HEK293T (cell line): ENCODE results near the gene CAPN7.

ENCODE experiments used
- CTCF ChIA-PET: fragments of 350-600 bp; formaldehyde crosslinking; extraction: SDS; loops from one replicate; lab custom pipeline; 2021; ENCODE audit warnings: antibody characterized with exemption, inconsistent platforms; lab: Yijun Ruan, JAX
- POLR2A ChIA-PET: fragments of 350-600 bp; formaldehyde crosslinking; extraction: SDS; loops from one replicate; lab custom pipeline; 2020; ENCODE audit warnings: antibody characterized with exemption, inconsistent platforms; lab: Yijun Ruan, JAX
- DNase-seq: peaks from one replicate; pipeline ENCODE4 v3.0.0; 2012; ENCODE audit warnings: mixed read lengths; ENCODE audit errors: extremely low spot score
- ARNT ChIP-seq: fragments of 450-650 bp; IDR thresholded peaks from 2 replicates; pipeline ENCODE4 v1.6.1; 2017; ENCODE audit warnings: mild to moderate bottlenecking
- BHLHE40 ChIP-seq: fragments of 450-650 bp; IDR thresholded peaks from 2 replicates; pipeline ENCODE4 v1.6.1; 2016; ENCODE audit warnings: mild to moderate bottlenecking, moderate library complexity, borderline replicate concordance
- CTBP1 ChIP-seq: fragments of 450-650 bp; IDR thresholded peaks from 2 replicates; pipeline ENCODE4 v1.6.1; 2016; ENCODE audit warnings: borderline replicate concordance
- ELF4 ChIP-seq: fragments of 450-650 bp; IDR thresholded peaks from 2 replicates; pipeline ENCODE4 v1.6.1; 2017; ENCODE audit warnings: antibody characterized with exemption
- FOXA1 ChIP-seq: fragments of 450-650 bp; IDR thresholded peaks from 2 replicates; pipeline ENCODE4 v1.6.1; 2016; ENCODE audit warnings: mild to moderate bottlenecking
- FOXK2 ChIP-seq: fragments of 450-650 bp; IDR thresholded peaks from 2 replicates; pipeline ENCODE4 v1.6.1; 2016; ENCODE audit warnings: mild to moderate bottlenecking
- FOXM1 ChIP-seq: fragments of 450-650 bp; IDR thresholded peaks from 2 replicates; pipeline ENCODE4 v1.6.1; 2017; ENCODE audit warnings: mild to moderate bottlenecking, borderline replicate concordance
- HDGF ChIP-seq: fragments of 450-650 bp; IDR thresholded peaks from 2 replicates; pipeline ENCODE4 v1.6.1; 2017; ENCODE audit warnings: antibody characterized with exemption, borderline replicate concordance
- L3MBTL2 ChIP-seq: fragments of 450-650 bp; conservative IDR thresholded peaks from 2 replicates; pipeline ENCODE4 v1.6.1; 2016; ENCODE audit warnings: mild to moderate bottlenecking
- LEF1 ChIP-seq: fragments of 450-650 bp; IDR thresholded peaks from 2 replicates; pipeline ENCODE4 v1.6.1; 2017; ENCODE audit warnings: mild to moderate bottlenecking, borderline replicate concordance
- NFRKB ChIP-seq: fragments of 450-650 bp; IDR thresholded peaks from 2 replicates; pipeline ENCODE4 v1.6.1; 2016; ENCODE audit warnings: mild to moderate bottlenecking, moderate library complexity
- PKNOX1 ChIP-seq: fragments of 450-650 bp; IDR thresholded peaks from 2 replicates; pipeline ENCODE4 v1.6.1; 2016
- SP1 ChIP-seq: fragments of 450-650 bp; IDR thresholded peaks from 2 replicates; pipeline ENCODE4 v1.6.1; 2017
- SUZ12 ChIP-seq: fragments of 450-650 bp; IDR thresholded peaks from 2 replicates; pipeline ENCODE4 v1.6.1; 2016; ENCODE audit warnings: mild to moderate bottlenecking
- TARDBP ChIP-seq: fragments of 450-650 bp; IDR thresholded peaks from 2 replicates; pipeline ENCODE4 v1.6.1; 2016
- ZNF384 ChIP-seq: fragments of 450-650 bp; IDR thresholded peaks from 2 replicates; pipeline ENCODE4 v1.6.1; 2016

CAPN7 gene

DNA sequence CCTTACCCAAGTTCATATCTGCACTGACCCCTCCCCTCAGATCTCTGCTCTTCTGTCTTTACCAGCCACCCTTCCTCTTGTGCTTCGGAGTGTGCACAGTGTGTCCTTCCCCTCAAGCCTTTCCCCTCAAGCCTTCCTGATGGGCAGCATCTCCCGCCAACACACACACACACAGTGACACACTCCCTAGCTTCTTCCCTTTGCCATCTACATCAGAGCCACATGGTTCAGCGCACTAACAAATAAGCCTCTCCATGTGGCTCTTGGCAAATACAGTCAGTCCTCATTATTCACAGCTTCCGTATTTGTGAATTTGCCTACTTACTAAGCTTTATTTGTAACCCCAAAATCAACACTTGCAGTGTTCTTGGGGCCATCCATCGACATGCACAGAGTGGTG is 88.9 kb downstream of the CAPN7 start:
- TF ChIP-seq ARNT (no peak), FOXK2 (no peak), BHLHE40 (no peak), SP1 (no peak), NFRKB (no peak), ZNF384 (no peak), L3MBTL2 (no peak), SUZ12 (no peak), FOXA1 (no peak), PKNOX1 (no peak), CTBP1 (no peak), HDGF (no peak), TARDBP (no peak), LEF1 (no peak), FOXM1 (no peak), ELF4 (no peak; the same call in 1 of the 2 replicates)
- ChIA-PET POLR2A (no interaction called here), CTCF (no interaction called here)
- DNase-seq: no peak

- ChIA-PET POLR2A (no interaction called here), CTCF (no interaction called here)
- no peak for DNase-seq
- no peak for TF ChIP-seq ARNT
- TF ChIP-seq SUZ12: no peak
- no peak for TF ChIP-seq FOXA1
- no peak for TF ChIP-seq NFRKB
- no peak for TF ChIP-seq FOXK2
- no peak for TF ChIP-seq BHLHE40
- TF ChIP-seq SP1: no peak
- no peak for TF ChIP-seq LEF1
- TF ChIP-seq HDGF: no peak
- TF ChIP-seq TARDBP: no peak
- no peak for TF ChIP-seq L3MBTL2
- no peak for TF ChIP-seq PKNOX1
- TF ChIP-seq ELF4: no peak
- TF ChIP-seq FOXM1: no peak
- no peak for TF ChIP-seq ZNF384
- no peak for TF ChIP-seq CTBP1
These were observed 89.5 kb downstream of the CAPN7 start for GRCh38 chr3:15295506-15295905.

DNA sequence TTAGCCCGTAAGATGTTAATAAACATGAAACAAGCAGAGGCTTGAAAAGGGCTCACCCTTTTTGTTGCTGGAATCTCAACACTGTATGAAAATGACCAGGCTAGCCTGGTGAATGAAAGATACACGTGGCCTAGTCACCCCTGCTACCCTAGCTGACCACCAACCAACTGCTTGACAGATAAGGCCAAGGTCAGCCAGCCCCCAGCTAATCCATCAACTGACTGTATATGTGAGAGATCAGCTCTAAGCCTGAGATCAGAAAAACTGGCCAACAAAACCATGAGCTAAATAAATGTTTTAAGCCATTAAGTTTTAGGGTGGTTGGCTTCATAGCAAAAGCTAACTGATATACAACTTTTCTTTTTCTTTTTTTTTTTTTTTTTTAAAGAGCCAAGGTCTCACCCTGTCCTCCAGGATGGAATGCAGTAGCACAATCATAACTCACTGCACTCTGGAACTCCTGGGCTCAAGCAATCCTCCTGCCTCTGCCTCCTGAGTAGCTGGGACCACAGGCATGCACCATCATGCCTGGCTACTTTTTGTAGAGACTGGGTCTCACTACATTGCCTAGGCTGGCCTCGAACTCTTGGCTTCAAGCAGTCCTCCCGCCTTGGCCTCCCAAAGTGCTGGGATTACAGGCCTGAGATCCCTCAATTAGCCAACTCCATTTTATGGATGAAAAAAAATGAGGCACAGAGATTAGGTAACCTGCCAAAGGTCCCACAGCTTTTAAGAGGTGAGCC is 91.7 kb downstream of the CAPN7 start:
- no peak for DNase-seq
- TF ChIP-seq HDGF (no peak), TARDBP (no peak), FOXA1 (no peak), LEF1 (no peak), BHLHE40 (no peak), ZNF384 (no peak)
- POLR2A ChIA-PET: no interaction called here
- CTCF ChIA-PET: no interaction called here

DNA sequence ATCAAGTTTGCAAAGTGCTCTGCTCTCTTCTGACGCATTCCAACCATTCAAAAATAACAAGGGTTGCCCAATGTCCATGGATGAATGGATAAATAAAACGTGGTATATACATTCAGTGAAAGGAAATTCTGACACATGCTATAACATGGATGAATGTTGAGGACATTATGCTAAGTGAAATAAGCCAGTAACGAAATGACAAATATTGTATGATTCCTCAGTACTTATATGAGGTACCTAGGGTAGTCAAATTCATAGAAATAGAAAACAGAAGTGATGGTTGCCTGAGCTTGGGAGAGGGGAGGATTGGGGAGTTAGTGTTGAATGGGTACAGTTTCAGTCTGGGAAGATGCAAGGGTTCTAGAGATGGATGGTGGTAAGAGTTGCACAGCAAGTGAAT is 92.5 kb downstream of the CAPN7 start:
- CTCF ChIA-PET: no interaction called here
- TF ChIP-seq SP1 (no peak), PKNOX1 (no peak), FOXA1 (no peak), L3MBTL2 (no peak), CTBP1 (no peak), TARDBP (no peak), FOXM1 (no peak), SUZ12 (no peak), NFRKB (no peak), LEF1 (no peak), ZNF384 (no peak), HDGF (no peak), FOXK2 (no peak), ELF4 (no peak)
- no peak for DNase-seq
- POLR2A ChIA-PET: no interaction called here

- ChIA-PET CTCF (interaction anchor here (0.6 to 0.8 kb wide), 3 partner anchors 22 to 124 kb away, joined by 3 to 7 read pairs (median 3); no protein-coding TSS in a partner anchor), POLR2A (interaction anchor here (0.8 kb wide), 1 partner anchor 92 kb away, joined by 3 read pairs; no protein-coding TSS in a partner anchor)
- no peak for DNase-seq
- TF ChIP-seq CTBP1 (no peak), FOXK2 (no peak), FOXM1 (no peak), FOXA1 (no peak), ZNF384 (no peak), LEF1 (no peak), TARDBP (no peak), NFRKB (no peak), ARNT (no peak), ELF4 (no peak), SUZ12 (no peak)
These were observed 93.0 kb downstream of the CAPN7 start for GRCh38 chr3:15299036-15299435.

DNA sequence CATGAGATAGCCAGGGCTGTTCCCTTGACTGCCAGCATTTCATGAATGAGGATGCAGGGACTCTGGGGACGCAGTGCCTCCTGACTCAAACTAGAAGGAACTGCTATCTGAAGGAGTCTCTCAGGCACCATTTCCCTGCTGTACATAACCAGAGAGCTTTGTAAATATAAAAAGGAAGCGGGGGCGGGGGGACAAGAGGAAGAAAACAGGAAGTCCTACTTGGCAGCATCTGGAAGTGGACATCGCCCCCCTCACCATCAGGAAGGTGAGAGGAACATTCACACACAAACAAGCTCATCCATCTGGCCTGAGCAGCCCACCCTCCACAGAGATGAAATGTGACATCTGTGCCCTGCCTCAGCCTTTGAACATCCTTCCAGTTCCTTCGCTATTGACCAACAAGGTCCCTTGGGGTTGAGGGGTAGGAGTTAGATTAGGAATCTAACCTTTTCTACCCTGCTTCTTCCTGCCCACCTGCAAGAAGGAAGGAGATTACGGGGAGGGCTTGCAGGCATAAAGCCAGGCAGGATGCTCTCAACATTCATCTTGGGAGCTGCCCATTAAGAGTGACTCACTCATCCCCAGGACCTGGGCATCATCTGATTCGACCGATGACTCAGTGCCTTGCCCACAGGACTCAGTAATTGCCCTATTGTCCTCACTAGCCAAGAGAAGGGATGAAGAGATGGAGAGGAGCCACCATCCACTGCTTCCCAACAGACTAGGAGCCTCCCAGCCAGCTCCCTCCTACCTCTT is 94.5 kb downstream of the CAPN7 start:
- ChIA-PET CTCF (no interaction called here), POLR2A (no interaction called here)
- no peak for TF ChIP-seq FOXA1
- no peak for TF ChIP-seq L3MBTL2
- no peak for TF ChIP-seq HDGF
- no peak for TF ChIP-seq ELF4
- DNase-seq: no peak
